AG10803 (cell line): ENCODE data around the gene RAMP3.

Experiments
- DNase-seq: peaks from one replicate; pipeline ENCODE4 v3.0.0; 2010; ENCODE audit warnings: low read depth
- H3K4me3 ChIP-seq: 2 replicates; pipeline ENCODE4 v1.5.1; 2011; ENCODE audit warnings: mild to moderate bottlenecking, low read length, control low read depth
- CTCF ChIP-seq: conservative IDR thresholded peaks from 2 replicates; pipeline ENCODE4 v1.5.1; 2011; ENCODE audit warnings: mild to moderate bottlenecking, low read length, control low read depth, inconsistent platforms

The RAMP3 gene

GRCh38 chr7:45180084-45180986, 22.7 kb downstream of the RAMP3 start:
- no peak for DNase-seq
- H3K4me3 ChIP-seq: no peak overlapping the region
- no peak for TF ChIP-seq CTCF

GRCh38 chr7:45181286-45181960, 23.8 kb downstream of the RAMP3 start:
- no peak for DNase-seq
- no peak for TF ChIP-seq CTCF
- H3K4me3 ChIP-seq: no peak overlapping the region

GRCh38 chr7:45181991-45182855, 24.6 kb downstream of the RAMP3 start:
- no peak for TF ChIP-seq CTCF
- no peak overlapping the region for H3K4me3 ChIP-seq
- DNase-seq: no peak

GRCh38 chr7:45182856-45183710, 25.5 kb downstream of the RAMP3 start:
- H3K4me3 ChIP-seq: no peak overlapping the region
- no peak for DNase-seq
- no peak for TF ChIP-seq CTCF

GRCh38 chr7:45183711-45184210, 26.2 kb downstream of the RAMP3 start:
- DNase-seq: no peak
- no peak for TF ChIP-seq CTCF
- H3K4me3 ChIP-seq: no peak overlapping the region
